ENCODE data around the gene ADNP2.

The ADNP2 gene

GRCh38 chr18:80126797-80127196 lies 17.7 kb downstream of the ADNP2 start:
- Histone ChIP-seq H3K27me3 (no peaks in the 10 kb centered on the region), H3K27ac (no peak overlapping the region), H3K4me3 (ENCODE audit: low read depth in 1 of 2, low read length in 1 of 2) (no peak overlapping the region), H3K4me1 (ENCODE audit: control insufficient read depth in 1 of 2, insufficient read depth in 1 of 2, low read depth in 1 of 2, low read length in 1 of 2) (no peaks in the 10 kb centered on the region), H3K9me3 (no peaks in the 10 kb centered on the region), H3K36me3 (no peaks in the 10 kb centered on the region)
- no peak for TF ChIP-seq CTCF (IDR thresholded peaks at IDR 0.05)

GRCh38 chr18:80127635-80128034 lies 18.6 kb downstream of the ADNP2 start:
- H3K4me3 ChIP-seq (ENCODE audit: low read depth in 1 of 2, low read length in 1 of 2): no peak overlapping the region
- H3K27ac ChIP-seq: no peak overlapping the region
- H3K9me3 ChIP-seq: no peaks in the 10 kb centered on the region
- no peaks in the 10 kb centered on the region for H3K27me3 ChIP-seq
- H3K36me3 ChIP-seq: no peaks in the 10 kb centered on the region
- no peak for TF ChIP-seq CTCF (IDR thresholded peaks at IDR 0.05)
- H3K4me1 ChIP-seq (ENCODE audit: control insufficient read depth in 1 of 2, insufficient read depth in 1 of 2, low read depth in 1 of 2, low read length in 1 of 2): no peaks in the 10 kb centered on the region

- peaks cover 7% of the 10 kb centered on the region for H3K36me3 ChIP-seq
- H3K27ac ChIP-seq: no peak overlapping the region
- H3K9me3 ChIP-seq: no peaks in the 10 kb centered on the region
- TF ChIP-seq CTCF (IDR thresholded peaks at IDR 0.05): no peak
- H3K4me3 ChIP-seq (ENCODE audit: low read depth in 1 of 2, low read length in 1 of 2): no peak overlapping the region
- H3K27me3 ChIP-seq: no peaks in the 10 kb centered on the region
- no peaks in the 10 kb centered on the region for H3K4me1 ChIP-seq (ENCODE audit: control insufficient read depth in 1 of 2, insufficient read depth in 1 of 2, low read depth in 1 of 2, low read length in 1 of 2)
These were observed 20.8 kb downstream of the ADNP2 start for GRCh38 chr18:80129672-80130367.

GRCh38 chr18:80130555-80130954 lies 21.5 kb downstream of the ADNP2 start:
- no peaks in the 10 kb centered on the region for H3K4me1 ChIP-seq (ENCODE audit: control insufficient read depth in 1 of 2, insufficient read depth in 1 of 2, low read depth in 1 of 2, low read length in 1 of 2)
- TF ChIP-seq CTCF (IDR thresholded peaks at IDR 0.05): no peak
- peaks cover 10% of the 10 kb centered on the region for H3K36me3 ChIP-seq
- H3K9me3 ChIP-seq: no peaks in the 10 kb centered on the region
- no peak overlapping the region for H3K27ac ChIP-seq
- no peak overlapping the region for H3K4me3 ChIP-seq (ENCODE audit: low read depth in 1 of 2, low read length in 1 of 2)
- no peaks in the 10 kb centered on the region for H3K27me3 ChIP-seq

GRCh38 chr18:80132180-80132812 lies 23.2 kb downstream of the ADNP2 start:
- no peaks in the 10 kb centered on the region for H3K4me1 ChIP-seq (ENCODE audit: control insufficient read depth in 1 of 2, insufficient read depth in 1 of 2, low read depth in 1 of 2, low read length in 1 of 2)
- peaks cover 28% of the 10 kb centered on the region for H3K36me3 ChIP-seq
- H3K4me3 ChIP-seq (ENCODE audit: low read depth in 1 of 2, low read length in 1 of 2): no peak overlapping the region
- H3K27ac ChIP-seq: no peak overlapping the region
- H3K27me3 ChIP-seq: no peaks in the 10 kb centered on the region
- H3K9me3 ChIP-seq: no peaks in the 10 kb centered on the region
- TF ChIP-seq CTCF (IDR thresholded peaks at IDR 0.05): no peak
